ENCODE results near the gene EFCAB6.

- TF ChIP-seq TCF7 (CRISPR knock-in tag; IDR thresholded peaks at IDR 0.05; ENCODE audit: low read depth) (no peak), FOXP4 (CRISPR knock-in tag; IDR thresholded peaks at IDR 0.05) (no peak), ELF4 (CRISPR knock-in tag; IDR thresholded peaks at IDR 0.05; ENCODE audit: low read depth) (no peak), ZNF263 (CRISPR knock-in tag; IDR thresholded peaks at IDR 0.05; ENCODE audit: low read depth) (no peak), ZNF317 (CRISPR knock-in tag; IDR thresholded peaks at IDR 0.05; ENCODE audit: borderline replicate concordance, low read depth) (no peak), ZBTB21 (CRISPR knock-in tag; IDR thresholded peaks at IDR 0.05; ENCODE audit: borderline replicate concordance) (no peak), MYBL2 (CRISPR knock-in tag; IDR thresholded peaks at IDR 0.05) (no peak), ETV6 (CRISPR knock-in tag; IDR thresholded peaks at IDR 0.05) (no peak), JUN (CRISPR knock-in tag; IDR thresholded peaks at IDR 0.05) (no peak), FOXJ3 (CRISPR knock-in tag; IDR thresholded peaks at IDR 0.05; ENCODE audit: borderline replicate concordance) (no peak), FOXK1 (CRISPR knock-in tag; IDR thresholded peaks at IDR 0.05) (no peak)
- TF ChIP-seq, protein P1, sequence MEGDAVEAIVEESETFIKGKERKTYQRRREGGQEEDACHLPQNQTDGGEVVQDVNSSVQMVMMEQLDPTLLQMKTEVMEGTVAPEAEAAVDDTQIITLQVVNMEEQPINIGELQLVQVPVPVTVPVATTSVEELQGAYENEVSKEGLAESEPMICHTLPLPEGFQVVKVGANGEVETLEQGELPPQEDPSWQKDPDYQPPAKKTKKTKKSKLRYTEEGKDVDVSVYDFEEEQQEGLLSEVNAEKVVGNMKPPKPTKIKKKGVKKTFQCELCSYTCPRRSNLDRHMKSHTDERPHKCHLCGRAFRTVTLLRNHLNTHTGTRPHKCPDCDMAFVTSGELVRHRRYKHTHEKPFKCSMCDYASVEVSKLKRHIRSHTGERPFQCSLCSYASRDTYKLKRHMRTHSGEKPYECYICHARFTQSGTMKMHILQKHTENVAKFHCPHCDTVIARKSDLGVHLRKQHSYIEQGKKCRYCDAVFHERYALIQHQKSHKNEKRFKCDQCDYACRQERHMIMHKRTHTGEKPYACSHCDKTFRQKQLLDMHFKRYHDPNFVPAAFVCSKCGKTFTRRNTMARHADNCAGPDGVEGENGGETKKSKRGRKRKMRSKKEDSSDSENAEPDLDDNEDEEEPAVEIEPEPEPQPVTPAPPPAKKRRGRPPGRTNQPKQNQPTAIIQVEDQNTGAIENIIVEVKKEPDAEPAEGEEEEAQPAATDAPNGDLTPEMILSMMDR (IDR thresholded peaks at IDR 0.05): no peak
These were observed 261.4 kb downstream of the EFCAB6 start for GRCh38 chr22:43550672-43551071.
